GM18526 (cell line): Measurements from ENCODE around the gene MCF2L2.

ENCODE experiments used
- POLR2A ChIP-seq: IDR thresholded peaks from 3 replicates; pipeline ENCODE4 v1.6.1; 2011; ENCODE audit not compliant: insufficient read length; ENCODE audit errors: extremely low read depth

MCF2L2 gene

GRCh38 chr3:183448369-183449128, 20.1 kb upstream of the MCF2L2 start:
- no peak for TF ChIP-seq POLR2A

- peak; percentile 28 for TF ChIP-seq POLR2A
Measured at GRCh38 chr3:183447206-183448001, 19.0 kb upstream of the MCF2L2 start.

GRCh38 chr3:183446838-183447205, 18.4 kb upstream of the MCF2L2 start:
- no peak for TF ChIP-seq POLR2A

- no peak for TF ChIP-seq POLR2A
Measured at GRCh38 chr3:183444748-183445147, 16.3 kb upstream of the MCF2L2 start.

- no peak for TF ChIP-seq POLR2A
Measured at GRCh38 chr3:183443395-183444385, 15.3 kb upstream of the MCF2L2 start.

GRCh38 chr3:183442994-183443393, 14.6 kb upstream of the MCF2L2 start:
- TF ChIP-seq POLR2A: no peak

GRCh38 chr3:183439515-183439914, 11.1 kb upstream of the MCF2L2 start:
- no peak for TF ChIP-seq POLR2A

- no peak for TF ChIP-seq POLR2A
Measured at GRCh38 chr3:183438735-183439134, 10.3 kb upstream of the MCF2L2 start.

- no peak for TF ChIP-seq POLR2A
Measured at GRCh38 chr3:183437666-183438564, 9.5 kb upstream of the MCF2L2 start.

GRCh38 chr3:183437061-183437460, 8.6 kb upstream of the MCF2L2 start:
- no peak for TF ChIP-seq POLR2A

GRCh38 chr3:183435661-183436060, 7.2 kb upstream of the MCF2L2 start:
- TF ChIP-seq POLR2A: no peak

GRCh38 chr3:183434992-183435391, 6.6 kb upstream of the MCF2L2 start:
- no peak for TF ChIP-seq POLR2A

- no peak for TF ChIP-seq POLR2A
Measured at GRCh38 chr3:183434503-183434902, 6.1 kb upstream of the MCF2L2 start.

GRCh38 chr3:183430325-183430957, 2.0 kb upstream of the MCF2L2 start:
- TF ChIP-seq POLR2A: no peak
